HG02970 (cell line): ENCODE data around the gene DOCK1.

ENCODE experiments used
- ATAC-seq: cut with Tn5 transposase; IDR thresholded peaks from one replicate; pipeline ENCODE4 v1.9.1; 2021; ENCODE audit warnings: mild to moderate bottlenecking, moderate library complexity, moderate number of reproducible peaks; ENCODE audit not compliant: unreplicated experiment, low FRiP score

Gene DOCK1

DNA sequence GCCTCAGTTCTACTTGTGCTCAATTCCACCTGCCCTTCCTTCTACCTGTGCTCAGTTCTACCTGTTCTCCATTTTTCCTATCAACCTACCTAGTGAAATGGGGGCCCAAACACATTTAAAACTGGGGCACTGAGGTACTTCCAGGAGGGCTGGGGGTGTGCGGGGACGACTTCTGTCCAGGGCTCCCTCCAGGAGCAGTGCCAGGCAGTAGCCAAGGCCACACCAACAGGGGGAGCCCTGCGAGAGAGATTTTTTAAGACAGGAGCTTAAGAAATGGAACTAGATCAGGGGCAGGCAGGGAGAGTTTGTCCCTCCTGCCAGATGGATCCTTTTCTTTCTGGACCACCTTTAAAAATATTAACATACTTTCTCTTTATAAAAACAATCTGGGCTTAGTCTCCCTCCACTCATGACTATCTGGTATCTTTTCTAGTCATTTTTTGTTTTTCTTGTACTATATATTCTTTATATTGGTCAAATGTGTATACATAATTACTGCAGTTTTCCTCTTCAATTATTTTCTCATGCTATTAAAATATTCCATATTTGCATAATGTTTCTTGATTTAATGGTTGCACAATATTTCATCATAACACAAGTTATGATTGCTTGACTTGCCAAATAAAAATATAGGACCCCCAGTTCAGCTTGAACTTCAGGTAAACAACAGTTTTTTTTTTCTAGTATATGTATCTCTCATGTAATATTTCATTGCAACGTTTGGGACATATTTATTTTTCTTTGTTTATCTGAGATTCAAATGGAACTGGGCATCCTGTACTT is 338.5 kb downstream of the DOCK1 start:
- no peak for ATAC-seq

DNA sequence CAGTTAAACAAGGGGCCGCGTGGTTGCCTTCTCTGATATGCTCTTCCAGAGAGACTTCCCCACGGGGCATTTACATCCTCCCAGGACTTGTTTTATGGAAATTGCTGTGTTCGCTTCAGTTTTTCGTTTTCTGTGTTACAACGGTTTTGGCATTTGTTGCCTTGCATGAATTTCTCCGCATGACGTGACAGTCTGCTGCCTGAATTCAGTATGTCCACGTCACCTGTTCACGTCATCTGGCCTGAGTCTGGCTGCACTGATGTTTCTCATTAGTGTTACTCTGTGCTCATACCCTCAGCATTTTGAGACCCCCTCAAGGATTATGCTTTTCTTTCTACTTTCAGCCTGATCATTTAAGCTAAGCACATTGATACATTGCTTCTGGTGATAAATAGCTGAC is 340.2 kb downstream of the DOCK1 start:
- ATAC-seq, result no peak

DNA sequence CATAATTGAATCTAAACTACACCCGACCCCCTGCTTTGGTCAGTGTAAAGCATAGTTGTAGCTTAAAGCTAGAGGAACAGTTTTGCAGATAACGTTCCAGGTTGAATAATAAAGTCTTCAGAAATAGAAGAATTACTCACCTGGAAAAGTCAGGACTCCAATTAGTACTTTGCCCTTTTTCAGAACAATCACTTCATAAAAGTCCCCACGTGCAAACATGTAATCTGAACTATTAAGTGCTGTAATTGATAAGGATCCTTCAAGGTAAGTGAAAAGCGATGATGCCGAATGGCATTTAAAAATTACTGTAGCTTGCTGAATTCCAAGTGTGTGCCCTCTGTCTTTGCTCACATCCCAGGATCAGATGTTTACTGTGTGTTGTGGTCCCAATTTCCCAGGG is 344.8 kb downstream of the DOCK1 start:
- no peak for ATAC-seq

DNA sequence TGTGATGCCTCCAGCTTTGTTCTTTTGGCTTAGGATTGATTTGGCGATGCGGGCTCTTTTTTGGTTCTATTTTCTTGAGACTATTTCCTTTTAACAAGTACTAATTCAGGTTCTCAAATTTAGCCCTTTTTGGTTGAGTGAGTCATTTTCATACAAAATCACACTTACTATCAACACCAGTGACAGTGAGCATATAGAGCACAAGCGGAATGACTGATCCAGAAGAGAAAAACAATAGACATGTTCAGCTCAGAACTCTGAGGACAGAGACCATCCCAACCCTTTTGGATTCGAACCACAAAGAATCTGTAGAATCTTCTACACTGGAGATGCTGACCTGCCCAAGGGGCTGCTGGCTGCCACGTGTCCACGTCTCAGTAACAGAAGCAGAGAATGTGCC is 347.6 kb downstream of the DOCK1 start:
- ATAC-seq, result no peak

DNA sequence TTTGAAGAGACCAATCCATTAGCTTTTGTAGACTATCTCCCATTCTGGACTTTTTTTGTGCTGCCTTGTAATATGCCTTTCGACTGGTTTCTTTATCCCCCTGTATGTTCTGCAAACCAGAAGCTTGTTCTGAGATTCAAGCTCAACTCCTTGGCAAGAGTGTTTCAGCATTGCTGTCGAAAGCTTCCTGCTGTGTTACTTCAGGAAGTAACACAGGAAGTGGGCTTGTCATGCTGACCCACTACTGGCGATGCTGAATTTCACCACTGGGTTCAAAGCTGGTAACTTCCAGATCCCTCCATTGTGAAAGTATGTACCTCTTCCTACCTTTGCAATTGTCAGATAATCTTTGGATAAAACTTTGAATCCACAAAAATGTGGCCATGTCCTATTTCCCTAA is 349.0 kb downstream of the DOCK1 start:
- no peak for ATAC-seq

DNA sequence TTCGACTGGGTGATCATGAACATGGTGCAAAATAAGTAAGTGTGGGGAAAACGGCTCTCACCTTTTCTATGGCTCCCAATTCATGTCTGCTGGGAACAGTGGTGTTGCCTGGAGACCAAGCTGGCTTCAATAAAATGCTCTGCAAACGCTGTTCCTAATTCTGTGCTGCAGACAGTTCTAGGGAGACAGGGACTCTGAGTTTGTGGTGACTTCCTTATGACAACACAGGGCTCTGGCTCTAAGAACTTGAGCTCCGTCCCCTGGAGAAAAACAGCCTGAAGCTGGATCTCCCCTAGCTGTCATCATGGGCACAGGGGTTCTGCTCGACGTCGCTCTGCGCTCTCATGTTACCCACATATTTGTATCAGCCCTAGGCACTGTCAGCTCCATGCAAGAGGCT is 352.2 kb downstream of the DOCK1 start:
- no peak for ATAC-seq

DNA sequence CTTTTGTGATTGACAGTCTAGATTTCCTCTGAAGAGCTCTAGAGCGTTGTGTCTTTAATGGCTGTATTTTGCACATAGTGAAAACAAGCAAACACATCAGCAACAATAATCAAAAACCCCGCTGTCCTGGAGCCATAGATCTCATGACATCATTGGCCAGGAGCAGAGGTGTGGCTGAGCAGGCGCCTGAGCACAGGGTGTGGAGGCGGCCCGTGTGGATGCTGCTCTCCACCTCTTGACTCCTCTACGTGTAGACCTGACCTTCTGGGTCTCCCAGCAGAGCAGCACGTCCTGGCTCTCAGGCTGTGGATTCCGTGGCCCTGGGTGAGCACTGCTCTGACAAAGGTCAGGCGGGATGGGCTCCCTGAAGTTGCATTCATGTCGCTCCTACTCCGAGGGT is 354.1 kb downstream of the DOCK1 start:
- no peak for ATAC-seq

DNA sequence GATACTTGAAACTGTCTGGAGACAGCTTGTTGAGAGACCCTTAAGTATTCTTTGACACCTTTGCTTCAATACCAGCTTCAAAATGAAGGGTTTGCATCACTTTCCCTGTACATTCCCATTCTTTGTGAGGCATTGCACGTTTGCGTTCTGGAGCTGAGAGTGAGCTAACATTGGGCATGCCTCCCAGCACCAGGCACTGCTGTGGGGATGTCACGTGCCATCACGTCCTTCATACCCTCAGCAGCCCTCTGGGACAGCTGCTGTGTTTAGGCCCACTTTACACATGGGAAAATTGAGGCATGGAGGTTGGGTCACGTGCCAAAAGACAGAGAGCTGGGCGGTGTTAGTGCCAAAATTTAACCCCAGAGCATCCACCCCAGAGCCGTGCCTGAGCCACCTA is 357.4 kb downstream of the DOCK1 start:
- ATAC-seq, result no peak

DNA sequence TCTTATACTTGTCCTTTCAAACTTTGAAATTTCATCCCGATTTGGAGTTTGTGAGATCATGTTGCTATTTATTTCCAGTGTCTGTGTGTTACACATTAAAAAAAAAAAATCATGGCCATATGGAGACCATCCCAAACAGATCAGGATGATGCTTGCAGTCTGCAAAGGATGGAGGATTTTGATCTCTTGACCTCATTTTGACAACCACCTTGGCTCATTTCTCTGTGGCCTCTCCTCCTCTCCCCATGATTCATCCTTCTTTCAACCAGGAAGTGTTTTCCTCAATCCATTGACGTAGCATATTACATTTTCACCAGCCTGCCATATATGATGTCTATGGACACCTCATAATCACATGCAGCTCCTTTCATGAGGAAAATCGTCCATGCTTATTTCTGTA is 360.1 kb downstream of the DOCK1 start:
- ATAC-seq, result no peak

DNA sequence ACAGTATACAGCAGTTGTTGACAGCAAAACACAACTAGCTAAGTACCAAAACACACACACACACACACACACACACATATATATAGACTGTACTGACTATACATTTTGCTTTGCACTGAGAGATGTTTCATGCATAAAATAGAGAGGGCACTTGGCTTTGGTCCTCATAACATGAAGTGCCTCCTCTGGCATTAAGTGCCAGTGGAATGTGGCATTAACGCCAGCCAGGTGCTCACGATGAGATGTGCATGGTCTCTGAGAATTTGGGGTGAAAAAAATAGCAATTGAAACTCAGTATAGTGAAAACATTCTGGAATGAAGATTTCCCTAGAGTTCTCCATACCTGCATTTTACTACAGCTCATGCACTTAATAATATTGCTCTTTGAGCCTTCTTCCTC is 361.2 kb downstream of the DOCK1 start:
- no peak for ATAC-seq

DNA sequence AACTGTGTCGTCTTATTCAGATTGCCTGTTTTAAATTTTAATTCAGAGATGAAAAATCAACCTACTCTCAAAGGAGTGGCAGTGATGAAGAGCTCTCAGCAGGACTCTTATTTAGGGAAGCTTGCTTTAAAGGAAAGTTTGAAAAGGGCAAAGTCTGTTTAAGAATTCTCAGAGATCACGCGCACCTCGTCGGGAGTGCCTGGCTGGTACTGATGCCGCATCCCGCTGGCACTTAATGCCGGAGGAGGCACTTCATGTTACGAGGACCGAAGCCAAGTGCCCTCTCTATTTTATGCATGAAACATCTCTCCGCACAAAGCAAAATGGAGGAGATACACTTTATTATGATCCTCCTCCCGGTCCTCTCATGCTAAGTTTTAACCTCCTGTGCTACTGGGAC is 362.2 kb downstream of the DOCK1 start:
- no peak for ATAC-seq

DNA sequence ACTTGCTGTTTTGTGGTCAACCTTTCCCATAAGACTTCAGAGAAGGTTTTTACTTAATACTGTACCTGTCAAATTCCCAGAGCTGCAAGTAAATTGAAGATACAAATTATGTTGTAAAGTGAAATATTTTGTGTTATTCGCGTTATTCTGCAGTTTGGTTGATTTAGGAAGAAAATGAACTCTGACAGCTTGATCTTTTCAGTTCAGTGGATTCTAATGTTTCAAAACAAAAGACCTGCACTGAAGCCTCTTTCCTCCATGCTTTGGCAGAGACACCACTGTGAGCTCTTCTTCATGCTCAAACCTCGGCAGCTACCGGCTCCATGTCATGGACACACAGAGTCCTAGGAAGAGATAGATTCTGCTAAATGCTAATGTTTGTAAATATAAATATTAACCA is 366.8 kb downstream of the DOCK1 start:
- ATAC-seq, result no peak

DNA sequence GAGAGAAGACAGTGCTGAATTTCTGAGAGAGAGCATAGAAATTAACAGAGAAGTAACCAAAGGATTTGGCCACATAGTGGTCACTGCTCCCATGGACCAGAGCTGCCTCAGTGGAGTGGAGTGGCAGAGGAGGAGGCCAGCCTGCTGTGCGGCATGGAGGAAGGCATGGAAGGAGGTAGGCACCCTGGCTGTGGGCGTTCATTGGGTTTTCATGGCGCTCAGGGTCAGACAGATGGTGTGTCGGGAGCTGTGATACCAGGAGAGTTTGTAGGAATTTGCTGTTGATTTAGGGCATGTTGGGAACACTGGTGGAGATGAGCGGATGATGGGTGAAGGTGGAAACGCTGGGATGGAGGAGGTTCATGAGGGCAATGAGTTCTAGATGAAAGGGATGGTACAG is 370.0 kb downstream of the DOCK1 start:
- ATAC-seq, result no peak

DNA sequence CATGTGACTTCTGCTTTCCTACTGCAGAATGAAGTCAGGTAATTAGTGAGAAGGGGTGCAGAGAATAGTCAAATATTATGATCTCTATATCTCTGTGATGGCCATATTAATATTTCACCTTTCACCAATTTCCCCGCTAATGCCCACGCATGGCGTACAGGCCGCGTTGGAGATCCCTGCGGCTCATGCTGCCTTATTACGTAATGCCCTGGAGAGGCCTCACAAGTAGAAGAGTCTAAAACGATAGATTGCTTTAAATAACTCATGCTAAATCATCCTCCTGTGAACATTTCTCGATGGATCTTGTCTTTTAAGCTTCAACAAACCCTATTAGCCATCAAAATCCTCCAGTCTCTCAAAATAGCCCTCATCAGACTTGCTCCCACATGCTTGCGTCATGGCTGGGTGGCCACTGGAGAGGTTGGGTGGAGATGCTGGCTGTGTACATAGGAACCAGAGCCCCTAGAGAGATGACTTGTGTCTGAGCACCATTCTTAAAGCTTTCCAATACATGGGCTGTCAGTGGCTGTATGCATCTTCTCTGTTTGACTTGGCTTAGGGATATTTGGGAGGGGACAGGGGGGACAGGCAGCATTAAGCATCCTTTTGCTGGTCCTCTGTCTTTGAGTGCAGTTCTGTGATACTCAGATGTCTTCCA is 370.7 kb downstream of the DOCK1 start:
- ATAC-seq, result no peak

DNA sequence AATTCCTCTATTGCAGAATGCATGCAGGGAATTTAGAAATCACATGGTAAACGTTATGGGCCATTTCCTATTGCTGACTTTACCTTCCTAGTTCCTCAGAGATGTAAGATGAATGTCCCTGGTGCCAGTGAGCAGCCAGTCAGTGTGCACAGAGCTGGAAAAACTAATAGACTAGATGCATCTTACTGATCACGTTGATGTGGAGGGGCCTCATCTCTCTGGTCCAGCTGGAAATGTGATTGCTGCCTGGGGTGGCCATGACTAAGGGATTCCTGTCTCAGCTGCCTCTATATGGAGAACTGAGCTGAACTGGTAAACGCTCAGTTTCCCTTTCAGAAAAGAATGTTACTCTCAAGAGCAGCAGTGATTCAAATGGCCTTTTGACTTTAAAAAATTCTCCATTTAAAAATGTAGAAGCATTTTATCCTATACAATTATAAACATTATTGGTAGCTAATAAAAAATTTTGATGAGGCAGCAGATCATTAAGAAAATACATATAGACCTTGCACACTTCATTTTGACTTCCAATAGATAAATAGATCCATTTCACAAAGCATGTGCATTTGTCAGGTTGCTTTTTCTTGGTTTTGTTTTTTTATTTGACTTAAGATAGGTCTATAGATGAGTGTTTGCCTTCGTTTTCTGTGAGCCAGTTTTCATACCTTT is 371.7 kb downstream of the DOCK1 start:
- ATAC-seq, result no peak

DNA sequence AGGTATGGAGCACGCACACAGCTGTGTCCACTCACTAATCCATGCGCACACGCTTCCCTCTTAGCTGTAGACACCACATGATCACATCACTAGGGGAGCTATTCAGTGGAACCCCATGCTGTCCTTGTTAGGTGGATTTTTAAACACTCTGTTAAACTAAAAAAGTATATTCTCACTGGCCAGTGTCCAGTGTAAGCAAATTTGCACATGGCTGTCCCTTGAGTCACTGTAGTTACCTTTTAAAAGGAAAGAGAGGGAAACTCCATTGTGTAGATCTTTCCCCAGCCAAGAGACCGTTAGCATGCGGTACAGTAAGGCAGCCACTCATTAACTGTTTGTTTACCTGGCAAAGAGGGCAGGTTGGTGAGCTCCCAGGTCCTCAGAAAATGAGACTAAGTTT is 372.8 kb downstream of the DOCK1 start:
- ATAC-seq, result no peak

DNA sequence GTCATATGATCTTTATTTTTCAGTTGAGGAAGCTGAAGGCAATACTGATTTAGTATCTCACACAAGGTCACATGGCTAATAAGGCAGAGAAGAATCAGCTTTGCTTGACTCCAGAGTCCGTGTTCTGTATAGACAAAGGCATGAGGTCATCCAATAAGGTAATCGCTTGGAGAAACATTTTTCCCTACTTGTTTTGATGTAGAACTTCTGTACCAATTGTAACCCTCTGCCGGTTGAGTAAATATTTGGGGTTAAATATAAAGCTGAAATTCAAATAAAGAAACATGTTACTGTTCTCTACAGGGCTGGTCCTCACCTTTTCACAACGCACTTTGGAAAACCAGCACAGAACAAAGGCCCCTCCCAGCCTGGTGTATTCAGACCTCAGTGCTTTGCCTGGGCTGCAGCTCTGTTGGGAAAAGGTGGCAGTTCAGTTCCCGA is 374.1 kb downstream of the DOCK1 start:
- no peak for ATAC-seq

DNA sequence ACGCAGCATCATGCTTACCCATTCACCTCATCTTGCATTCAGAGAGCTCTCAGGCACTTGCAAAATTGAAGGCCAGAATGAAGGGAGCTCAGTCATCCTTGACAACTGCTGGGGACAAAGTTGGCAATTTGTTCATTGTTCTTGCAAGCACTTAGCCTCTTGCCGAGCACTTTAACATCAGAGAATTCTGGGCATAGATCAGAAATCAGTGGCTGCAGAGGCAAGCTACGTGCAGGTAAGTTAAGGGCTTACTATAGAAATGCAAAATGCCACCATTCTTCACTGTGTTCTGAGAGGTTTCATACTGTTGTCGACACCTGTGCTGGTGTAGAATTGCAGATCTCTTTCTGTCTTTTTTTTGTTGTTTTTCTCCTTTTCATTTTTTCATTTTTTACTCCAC is 375.2 kb downstream of the DOCK1 start:
- no peak for ATAC-seq

DNA sequence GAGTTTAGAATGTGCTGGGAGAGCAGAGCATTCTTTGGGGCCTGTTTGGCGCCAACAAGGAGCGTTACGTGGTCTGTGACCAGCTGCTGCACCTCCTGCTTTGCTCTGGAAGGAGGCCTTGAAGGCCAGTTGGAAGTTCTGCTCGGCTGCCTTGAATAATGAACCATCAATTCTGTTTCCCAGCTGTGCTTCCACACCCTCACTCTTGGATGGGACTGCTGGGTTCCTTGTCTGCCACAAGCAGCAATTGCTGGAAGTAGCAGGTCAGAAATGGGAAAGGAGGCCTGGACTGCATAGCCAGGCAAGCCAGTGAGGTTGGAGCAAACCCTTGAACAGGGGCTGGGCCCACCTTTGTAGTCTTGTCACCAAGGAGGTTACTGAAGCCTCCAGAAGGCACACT is 377.8 kb downstream of the DOCK1 start:
- no peak for ATAC-seq

DNA sequence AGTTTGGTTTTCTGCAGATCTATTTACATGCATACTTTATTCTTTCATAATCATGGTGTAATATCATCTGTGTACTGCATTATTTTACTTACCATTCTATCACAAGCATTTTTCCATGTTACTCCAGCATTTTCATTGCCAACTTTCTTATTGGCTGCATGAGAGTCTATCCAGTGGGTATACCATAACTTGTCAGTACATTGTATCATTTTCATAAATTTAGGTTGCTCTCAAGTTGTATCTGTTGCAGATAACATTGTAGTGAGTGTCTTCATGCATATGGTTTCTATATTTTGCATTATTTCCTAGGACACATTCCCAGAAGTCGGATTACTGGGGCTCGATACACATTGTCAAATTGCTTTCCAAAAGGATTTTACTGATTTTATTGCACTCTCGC is 378.3 kb downstream of the DOCK1 start:
- no peak for ATAC-seq

DNA sequence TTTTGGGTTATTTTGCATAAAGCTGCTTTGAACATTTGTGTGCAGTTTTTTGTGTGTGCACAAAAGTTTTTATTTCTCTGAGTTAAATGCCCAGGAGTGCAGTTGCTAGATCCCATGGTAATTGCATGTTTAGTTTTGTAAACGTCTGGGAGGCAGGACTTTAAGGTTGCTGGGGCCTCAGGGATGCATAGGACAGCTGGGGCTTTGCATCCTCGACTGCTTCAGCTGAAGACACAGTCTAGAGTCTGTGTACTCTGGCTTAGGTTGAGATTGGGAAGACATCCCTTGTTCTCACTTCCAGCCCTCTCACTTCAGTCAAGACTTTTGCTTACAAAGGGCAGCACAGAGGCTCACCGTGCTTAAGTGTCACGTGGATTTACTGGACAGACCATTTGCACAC is 385.6 kb downstream of the DOCK1 start:
- ATAC-seq, result no peak

DNA sequence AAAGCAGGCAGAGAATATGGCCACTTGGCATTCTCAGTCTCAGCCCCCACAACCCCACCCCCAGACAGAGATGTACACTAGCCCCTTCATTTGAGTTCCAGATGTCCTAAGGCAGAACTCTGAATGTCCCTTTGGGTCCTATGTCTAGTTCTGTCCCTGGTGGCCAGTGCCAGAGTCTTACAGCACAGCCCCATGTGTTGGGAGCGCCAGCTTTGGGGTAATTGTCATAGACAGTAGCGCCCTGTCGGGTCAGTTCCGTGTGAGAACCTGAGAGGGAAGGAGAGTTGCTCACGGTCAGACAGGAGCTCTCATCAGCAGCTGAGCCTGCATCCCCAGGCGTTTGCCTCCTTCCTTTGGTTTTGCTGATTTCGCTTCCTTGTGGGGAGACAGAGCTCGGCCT is 386.1 kb downstream of the DOCK1 start:
- ATAC-seq, result no peak
